Fibroblast of gingiva (primary cell): ENCODE measurements around the gene ATP6V0A1.
"Not testable (repeated sequence)": the region's sequence is repeated elsewhere in the genome, so short reads cannot be mapped to it uniquely, and the experiment has no call there.

Experiments
- DNase-seq: peaks from one replicate; pipeline ENCODE4 v3.0.0-alpha.2; 2011; ENCODE audit warnings: low read depth

The ATP6V0A1 gene

GRCh38 chr17:42476411-42476810 lies 17.7 kb downstream of the ATP6V0A1 start:
- DNase-seq = no peak

- no peak for DNase-seq
These were observed 18.5 kb downstream of the ATP6V0A1 start for GRCh38 chr17:42477173-42477572.

GRCh38 chr17:42477824-42478223 lies 19.1 kb downstream of the ATP6V0A1 start:
- DNase-seq = not testable (repeated sequence)

DNA sequence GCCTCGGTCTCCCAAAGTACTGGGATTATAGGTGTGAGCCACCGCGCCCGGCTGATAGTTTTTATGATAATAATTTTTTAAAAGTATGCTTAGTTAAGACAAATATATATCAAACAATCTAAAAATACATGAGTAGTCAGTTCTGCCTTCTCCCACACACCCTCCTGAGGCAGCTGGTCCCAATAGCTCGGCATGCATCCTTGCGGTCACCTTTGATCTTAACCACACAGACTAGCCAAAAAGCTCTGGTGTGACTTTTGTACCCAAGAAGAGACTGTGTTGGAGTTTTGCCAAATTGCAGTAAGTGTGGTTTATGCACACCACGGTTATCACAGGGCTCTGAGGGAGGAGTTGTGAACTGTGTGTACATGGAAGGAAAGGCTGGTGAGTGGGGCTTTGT lies 25.6 kb downstream of the ATP6V0A1 start:
- DNase-seq = no peak

DNA sequence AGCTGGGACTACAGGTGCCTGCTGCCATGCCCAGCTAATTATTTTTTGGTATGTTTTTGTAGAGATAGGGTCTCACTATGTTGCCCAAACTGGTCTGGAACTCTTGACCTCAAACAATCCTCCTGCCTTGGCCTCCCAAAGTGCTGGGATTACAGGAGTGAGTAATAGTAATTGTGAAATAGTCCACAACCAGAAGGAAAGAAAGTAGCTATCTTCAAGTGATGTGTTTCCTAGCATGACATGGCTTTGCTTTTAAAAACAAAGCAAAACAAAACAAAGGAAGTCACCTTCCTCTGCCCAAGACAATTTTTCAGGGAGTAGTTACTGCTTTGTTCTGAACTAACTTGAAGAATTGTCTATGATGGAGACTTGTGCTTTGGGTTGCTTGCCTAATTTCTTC lies 27.0 kb downstream of the ATP6V0A1 start:
- DNase-seq = peak; percentile 3

- no peak for DNase-seq
These were observed 29.4 kb downstream of the ATP6V0A1 start for GRCh38 chr17:42488032-42488431.

GRCh38 chr17:42493319-42493718 lies 34.6 kb downstream of the ATP6V0A1 start:
- DNase-seq = no peak

DNA sequence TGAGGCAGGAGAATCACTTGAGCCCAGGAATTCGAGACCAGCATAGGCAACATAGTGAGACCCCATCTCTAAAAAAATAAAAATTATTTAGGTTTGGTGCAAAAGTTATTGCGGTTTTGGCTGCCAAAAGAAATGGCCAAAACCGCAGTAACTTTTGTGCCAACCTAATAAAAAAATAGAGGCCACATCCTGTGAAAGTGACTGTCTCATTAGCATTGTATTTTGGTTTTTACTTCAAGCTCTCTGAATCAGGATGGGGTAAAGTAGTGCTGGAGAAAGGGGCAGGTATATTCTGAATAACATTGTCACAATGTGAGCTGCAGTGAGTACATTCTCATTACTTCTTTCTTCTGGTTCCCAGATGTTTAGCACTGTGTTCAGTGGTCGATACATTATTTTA lies 36.0 kb downstream of the ATP6V0A1 start:
- no peak for DNase-seq

GRCh38 chr17:42498828-42499227 lies 40.1 kb downstream of the ATP6V0A1 start:
- no peak for DNase-seq

- DNase-seq = no peak
These were observed 43.4 kb downstream of the ATP6V0A1 start for GRCh38 chr17:42502091-42502490.

- DNase-seq = no peak
These were observed 44.2 kb downstream of the ATP6V0A1 start for GRCh38 chr17:42502926-42503325.

DNA sequence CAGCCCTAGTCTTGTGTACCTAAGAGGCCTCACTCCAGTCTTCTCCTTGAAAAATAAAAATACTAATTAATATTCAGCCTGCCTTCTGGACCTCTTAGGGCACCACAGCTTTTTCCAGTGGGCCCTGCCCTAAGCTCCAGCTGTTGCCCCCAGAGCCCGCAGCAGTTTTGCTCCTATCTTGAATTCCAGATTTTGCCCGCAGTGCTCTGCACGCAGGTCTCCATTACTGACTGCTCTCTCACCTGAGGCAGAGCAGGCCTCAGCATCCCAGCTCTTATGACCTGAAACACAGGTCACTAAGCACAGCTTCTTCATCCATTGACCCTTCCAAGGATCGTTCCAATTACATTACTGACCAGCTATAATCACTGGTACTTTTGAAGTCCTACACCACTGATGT lies 49.0 kb downstream of the ATP6V0A1 start:
- DNase-seq = no peak

DNA sequence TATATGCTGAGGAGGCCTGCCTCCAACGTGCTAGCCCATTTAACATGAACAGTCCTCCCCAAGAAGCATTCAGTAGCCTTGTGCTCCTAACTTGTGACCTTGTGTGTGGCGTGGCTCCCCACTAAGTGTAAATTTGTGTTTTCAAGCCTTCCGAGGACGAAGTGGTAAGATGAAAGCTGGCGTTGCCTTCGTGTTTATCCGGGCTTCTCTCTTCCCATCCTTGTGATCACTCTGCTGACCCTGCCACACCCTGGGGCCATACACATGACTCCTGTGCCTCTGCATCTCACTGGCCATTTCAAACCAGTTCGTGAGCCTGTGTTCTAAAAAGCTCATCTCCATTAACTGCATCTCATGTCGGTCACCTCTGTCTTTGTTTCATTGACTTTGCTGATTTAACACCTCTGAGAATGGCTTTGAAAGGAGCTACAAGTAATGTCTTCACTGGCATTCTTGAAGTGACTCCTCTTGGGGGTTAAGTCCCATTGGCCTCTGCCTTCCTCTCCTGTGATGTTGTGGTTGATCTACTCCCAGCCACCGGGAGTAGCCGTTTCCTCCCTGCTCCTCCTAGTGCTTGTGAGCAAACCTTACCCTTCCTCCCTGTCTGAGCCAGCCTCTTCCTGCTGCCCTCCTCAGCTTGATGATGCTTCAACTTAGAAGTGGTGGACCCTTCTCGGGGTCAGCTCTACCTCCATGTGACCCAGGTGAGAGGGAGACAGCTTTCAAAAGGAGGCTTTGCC lies 49.9 kb downstream of the ATP6V0A1 start:
- no peak for DNase-seq

DNA sequence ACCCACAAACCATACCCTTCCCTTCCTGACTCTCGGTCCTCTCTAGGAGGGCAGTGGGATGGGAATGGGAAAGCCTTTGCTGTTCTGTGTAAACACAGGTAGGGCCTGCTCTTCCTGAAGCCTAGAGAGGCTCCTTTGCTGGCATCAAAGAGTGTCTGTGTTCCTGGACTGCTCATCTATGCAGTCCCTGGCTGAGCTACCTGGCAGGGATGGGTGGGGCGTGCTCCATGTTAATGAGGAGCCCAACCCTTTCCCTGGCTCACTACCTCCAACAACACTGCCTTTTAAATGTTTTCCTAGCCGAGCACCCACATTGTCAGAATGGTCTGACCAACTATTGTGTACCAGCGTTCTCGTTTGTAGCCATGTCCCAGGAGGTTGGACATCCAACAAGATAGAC lies 50.7 kb downstream of the ATP6V0A1 start:
- DNase-seq = no peak

DNA sequence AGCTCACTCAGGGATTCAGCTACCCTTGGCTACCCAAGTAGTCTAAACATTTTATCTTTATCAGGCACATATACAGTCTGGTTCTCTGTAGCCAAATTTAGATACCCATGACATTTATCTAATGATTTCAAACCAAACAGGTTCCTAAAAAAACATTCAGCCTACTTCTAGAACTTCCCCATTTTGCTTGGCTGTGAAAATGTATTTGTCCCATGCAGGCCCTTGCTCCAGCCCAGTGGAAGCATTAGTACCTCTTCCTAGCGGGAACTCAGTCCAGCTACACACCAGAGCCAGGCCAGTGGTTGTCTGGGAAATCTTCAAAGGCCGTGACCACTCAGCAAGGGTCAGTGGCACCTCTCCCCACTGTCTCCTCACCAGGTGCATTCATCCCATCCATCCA lies 51.2 kb downstream of the ATP6V0A1 start:
- no peak for DNase-seq

- no peak for DNase-seq
These were observed 53.6 kb downstream of the ATP6V0A1 start for GRCh38 chr17:42512246-42512645.

- peak; percentile 61 for DNase-seq
These were observed 54.1 kb downstream of the ATP6V0A1 start for GRCh38 chr17:42512733-42513251.

GRCh38 chr17:42513686-42514085 lies 55.0 kb downstream of the ATP6V0A1 start:
- no peak for DNase-seq

DNA sequence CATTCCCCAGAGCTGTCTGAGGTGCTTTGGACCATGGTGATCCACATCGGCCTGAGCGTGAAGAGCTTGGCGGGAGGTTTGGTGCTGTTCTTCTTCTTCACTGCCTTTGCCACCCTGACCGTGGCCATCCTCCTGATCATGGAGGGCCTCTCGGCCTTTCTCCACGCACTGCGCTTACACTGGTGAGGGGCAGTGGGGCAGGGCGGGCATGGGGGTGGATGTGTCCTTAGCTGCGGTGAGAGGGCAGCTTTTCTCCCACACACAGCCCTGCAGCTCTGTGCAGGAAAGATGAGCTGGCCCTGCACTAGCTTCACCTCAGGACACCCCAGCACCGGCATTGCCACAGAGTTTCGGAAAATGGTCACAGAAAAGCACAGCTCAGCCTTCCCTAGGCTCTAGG lies 55.6 kb downstream of the ATP6V0A1 start:
- no peak for DNase-seq

DNA sequence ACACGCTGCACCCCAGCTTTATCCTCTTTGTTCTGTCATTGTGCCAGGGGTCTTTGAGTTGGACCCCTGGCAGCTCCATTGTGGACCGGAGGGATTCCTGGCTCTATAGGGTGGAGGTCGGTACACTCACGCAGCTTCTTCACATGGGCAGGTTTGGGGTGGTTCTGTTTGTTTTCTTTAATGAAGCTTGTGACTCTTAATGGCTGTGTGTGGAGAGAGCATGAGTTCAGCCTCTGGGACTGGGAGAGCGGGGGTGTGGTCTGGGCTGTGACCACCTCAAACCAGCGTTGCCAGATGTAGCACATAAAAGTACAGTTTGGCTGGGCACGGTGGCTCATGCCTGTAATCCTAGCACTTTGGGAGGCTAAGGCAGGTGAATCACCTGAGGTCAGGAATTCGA lies 56.2 kb downstream of the ATP6V0A1 start:
- DNase-seq = no peak

DNA sequence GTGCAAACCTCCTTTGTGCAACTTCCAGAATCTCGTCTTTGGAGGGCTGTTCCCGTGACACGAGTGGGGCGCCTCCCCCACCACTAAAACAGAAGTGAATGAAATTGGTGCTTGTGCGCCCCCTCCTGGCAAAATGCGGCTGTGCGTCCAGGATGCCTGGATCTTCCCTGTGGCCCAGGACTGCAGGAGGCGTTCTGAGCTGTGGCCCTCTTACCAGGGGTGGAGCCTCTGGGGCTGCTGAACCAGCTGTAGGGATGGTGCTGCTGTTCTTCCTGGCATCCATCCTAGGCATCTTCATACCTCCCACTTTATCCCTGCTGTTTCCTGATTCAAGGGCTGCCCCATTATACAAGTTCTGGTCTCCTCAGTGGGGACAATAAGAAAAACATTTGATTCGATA lies 58.8 kb downstream of the ATP6V0A1 start:
- peak; percentile 96 for DNase-seq

DNA sequence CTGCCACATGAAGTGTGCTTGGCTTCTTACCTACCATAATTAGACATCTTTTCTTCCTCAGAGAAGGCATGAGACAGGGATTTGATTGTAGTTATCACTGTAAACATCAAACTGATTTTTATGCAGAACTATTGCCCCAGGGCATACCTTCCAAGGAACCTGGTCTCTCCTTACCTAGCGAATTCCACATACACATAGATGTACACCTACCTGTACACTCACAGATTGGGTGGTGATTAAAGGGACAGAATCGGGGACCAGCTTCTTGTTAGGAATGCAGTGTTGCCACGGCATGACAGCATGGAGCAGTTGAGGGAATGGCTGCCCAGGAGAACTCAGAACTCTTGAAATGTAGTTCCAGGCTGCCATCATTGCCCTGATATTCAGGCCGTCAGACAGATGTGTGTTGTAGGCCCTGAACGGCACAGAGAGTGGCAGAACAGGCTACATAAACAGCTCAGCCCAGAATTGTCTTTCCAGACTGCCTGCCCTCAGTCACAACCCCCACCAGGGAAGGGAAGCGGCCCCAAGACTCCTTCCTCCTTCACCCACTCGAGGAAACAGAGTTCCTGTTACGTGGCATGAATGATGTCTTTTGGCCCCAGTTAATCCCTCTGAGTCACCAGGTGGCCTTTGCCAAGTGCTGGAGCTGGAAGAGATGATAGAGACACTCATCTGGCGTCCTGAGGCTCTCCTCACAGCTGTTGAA lies 59.5 kb downstream of the ATP6V0A1 start:
- DNase-seq = peak; percentile 95

DNA sequence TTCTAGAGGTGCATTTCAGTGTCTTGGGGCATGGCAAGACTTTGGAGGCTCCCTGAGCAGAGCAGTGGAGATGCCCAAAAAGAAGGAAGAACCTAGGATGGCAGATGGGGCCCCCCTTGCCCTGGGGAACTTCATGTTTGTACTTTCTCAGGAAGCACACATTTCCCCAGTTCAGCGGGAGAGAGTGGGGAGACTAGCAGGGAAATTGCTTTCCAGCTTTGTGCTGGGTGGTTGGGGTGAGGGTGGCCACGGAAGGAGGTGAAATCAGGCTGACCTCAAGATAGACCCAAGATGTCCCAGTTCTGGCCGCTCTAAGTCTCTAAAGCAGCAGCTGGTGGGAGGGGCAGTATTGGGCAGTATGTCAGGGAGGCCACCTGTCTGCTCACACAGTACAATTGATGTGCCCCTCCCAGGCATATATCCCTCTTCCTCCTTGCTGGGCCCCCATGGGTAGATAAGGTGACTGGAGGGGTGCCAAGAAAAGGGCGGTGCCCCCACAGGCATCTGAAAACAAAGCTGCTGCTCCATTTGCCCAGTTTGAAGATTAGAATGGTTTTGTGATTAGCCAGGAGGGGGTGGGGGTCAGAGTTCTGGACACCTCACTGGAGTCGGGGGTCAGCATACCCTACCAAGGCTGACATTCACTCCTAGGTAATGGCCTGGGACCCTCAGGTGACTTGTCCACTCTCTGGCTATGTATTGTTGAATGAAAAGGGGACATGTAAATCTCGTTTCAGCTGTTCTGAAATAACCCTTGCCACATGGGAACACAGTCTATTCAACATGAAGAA lies 60.3 kb downstream of the ATP6V0A1 start:
- DNase-seq = no peak
